Activated T-cell treated with anti-CD3 and anti-CD28 coated beads, Interleukin-2, amount 50 U/mL, for 4 hours (primary cell): ENCODE data around the gene IST1. TPM values are rescaled to one million over a fixed set of nuclear protein-coding genes. Genes with fewer than 3 reads are reported as not detected.
"Not testable (repeated sequence)": the region's sequence is repeated elsewhere in the genome, so short reads cannot be mapped to it uniquely, and the experiment has no call there.

Experiments used
- ATAC-seq, 2 donors: fragments of 200-7000 bp; cut with Tn5 transposase; one replicate each; pipeline ENCODE4 v1.10.0; 2021
- DNase-seq: peaks from one replicate; pipeline ENCODE4 v3.0.0-alpha.2; 2020
- H3K27me3 Mint-ChIP-seq: one replicate; pipeline ENCODE4 v1.8.0; 2021; ENCODE audit warnings: low read depth, mixed read lengths
- H3K36me3 Mint-ChIP-seq: one replicate; pipeline ENCODE4 v1.8.0; 2022; ENCODE audit warnings: mixed read lengths; ENCODE audit not compliant: insufficient read depth
- H3K4me1 Mint-ChIP-seq: one replicate; pipeline ENCODE4 v1.8.0; 2021; ENCODE audit warnings: low read depth, mixed read lengths
- H3K4me3 Mint-ChIP-seq: one replicate; pipeline ENCODE4 v1.8.0; 2021; ENCODE audit warnings: mild to moderate bottlenecking, moderate library complexity, mixed read lengths
- H3K9me3 Mint-ChIP-seq: one replicate; pipeline ENCODE4 v1.8.0; 2021; ENCODE audit warnings: mixed read lengths
- total RNA-seq, 3 donors: library from RNA; stranded (reverse); gene quantifications; one replicate each; pipeline ENCODE4 v1.2.1, GENCODE V29; 2021

Gene IST1
- total RNA-seq, 3 donors from 2014 or later = 149 to 176 (median 158) TPM

DNA sequence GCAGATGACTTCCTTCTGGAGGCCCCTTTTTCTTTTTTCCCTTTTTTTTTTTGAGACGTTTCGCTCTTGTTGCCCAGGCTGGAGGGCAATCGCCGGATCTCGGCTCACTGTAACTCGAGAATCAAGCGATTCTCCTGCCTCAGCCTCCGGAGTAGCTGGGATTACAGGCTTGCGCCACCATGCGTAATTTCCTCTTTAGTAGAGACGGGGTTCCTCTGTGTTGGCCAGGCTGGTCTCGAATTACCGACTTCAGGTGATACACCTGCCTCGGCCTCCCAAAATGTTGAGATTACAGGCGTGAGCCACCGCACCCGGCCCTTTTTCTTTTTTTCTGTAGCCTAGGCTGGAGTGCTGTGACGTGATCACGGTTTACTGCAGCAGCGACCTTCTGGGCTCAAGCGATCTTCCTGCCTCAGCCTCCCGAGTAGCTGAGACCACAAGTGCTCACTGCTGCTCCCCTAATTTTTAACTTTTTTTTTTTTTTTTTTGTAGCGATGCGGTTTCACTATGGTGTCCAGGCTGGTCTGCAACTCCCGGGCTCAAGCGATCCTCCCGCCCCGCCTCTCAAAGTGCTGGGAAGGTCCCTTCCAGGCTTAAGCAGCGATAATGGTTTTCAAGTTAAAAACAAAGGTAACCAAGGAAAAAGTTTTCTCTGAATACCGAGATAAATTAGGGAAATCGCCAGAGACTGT lies 956 bp upstream of the IST1 start:
- H3K27me3 Mint-ChIP-seq = no peaks in the 10 kb centered on the region
- H3K36me3 Mint-ChIP-seq = peaks cover 2% of the 10 kb centered on the region
- ATAC-seq (no peak), DNase-seq (peak; percentile 28)
- H3K9me3 Mint-ChIP-seq = no peaks in the 10 kb centered on the region
- H3K4me1 Mint-ChIP-seq = peaks cover 18% of the 10 kb centered on the region
- H3K4me3 Mint-ChIP-seq = peak overlapping the region; percentile 97

DNA sequence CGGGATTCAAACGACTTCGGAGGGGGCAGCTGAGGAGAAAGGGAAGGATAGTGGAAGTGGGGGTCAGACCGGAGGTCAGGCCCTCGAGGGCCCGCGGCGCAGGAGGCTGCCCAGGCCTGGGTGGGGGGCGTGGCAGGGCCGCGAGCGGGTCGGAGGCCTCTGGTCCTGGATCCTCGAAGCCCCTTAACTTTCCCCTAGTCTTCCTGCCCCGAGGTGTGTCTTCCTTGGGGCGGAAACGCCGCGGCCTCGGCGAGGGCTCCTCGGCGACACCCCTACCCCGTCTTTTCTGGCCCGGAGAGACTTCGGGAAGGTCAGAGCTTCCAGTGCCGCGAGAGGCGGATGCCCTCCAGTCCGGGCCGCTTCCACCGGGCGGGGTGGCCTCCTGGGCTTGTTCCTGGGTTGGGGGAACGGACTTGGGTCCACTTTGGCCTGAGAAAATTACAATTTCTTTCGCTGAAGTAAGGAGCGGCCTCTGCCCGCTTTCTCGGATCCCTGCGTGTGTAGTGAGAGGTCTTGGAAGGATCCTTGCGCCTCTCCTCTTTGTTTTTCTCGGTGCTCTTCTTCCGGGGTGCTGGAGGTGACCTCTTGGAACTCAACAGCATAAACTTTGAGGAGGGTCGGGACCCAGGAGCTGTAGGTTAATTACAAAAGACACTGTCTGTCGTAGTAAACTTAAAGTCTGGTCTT lies 491 bp downstream of the IST1 start:
- ATAC-seq = peak; percentile 34 to 36

DNA sequence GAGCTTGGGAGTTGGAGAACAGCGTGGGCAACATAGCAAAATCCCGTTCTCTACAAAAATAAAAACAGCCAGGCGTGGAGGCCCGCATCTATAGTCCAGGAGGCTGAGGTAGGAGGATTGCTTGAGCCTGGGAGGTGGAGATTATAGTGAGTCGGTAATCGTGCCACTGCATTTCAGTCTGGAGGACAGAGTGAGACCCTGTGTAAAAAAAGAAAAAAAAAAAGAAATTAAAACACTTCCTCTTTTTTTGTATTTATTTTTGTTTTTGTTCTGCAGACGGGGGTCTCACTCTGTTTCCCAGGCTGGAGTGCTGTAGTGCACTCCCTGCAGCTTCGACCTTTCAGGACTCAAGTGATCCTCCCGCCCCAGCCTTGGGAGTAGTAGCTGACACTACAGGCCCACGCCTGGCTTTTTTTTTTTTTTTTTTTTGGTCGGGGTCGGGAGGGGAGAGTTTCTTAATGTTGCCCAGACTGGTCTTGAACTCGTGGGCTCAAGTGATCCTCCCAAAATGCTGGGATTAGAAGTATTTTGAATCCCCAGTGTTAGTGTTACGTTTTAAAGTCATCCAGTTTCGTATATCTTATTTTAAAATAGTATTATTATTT lies 1.5 kb downstream of the IST1 start:
- ATAC-seq (no peak), DNase-seq (no peak)
- Mint-ChIP-seq H3K27me3 (no peaks in the 10 kb centered on the region), H3K36me3 (peaks cover 6% of the 10 kb centered on the region), H3K4me1 (peaks cover 33% of the 10 kb centered on the region), H3K9me3 (no peaks in the 10 kb centered on the region), H3K4me3 (peak overlapping the region; percentile 97)

More for the DNA sequence above, 491 bp downstream of the IST1 start:
- DNase-seq = peak; percentile 17
- Mint-ChIP-seq H3K36me3 (peaks cover 6% of the 10 kb centered on the region), H3K9me3 (no peaks in the 10 kb centered on the region), H3K4me3 (peak overlapping the region; percentile 97), H3K4me1 (peaks cover 25% of the 10 kb centered on the region), H3K27me3 (no peaks in the 10 kb centered on the region)

DNA sequence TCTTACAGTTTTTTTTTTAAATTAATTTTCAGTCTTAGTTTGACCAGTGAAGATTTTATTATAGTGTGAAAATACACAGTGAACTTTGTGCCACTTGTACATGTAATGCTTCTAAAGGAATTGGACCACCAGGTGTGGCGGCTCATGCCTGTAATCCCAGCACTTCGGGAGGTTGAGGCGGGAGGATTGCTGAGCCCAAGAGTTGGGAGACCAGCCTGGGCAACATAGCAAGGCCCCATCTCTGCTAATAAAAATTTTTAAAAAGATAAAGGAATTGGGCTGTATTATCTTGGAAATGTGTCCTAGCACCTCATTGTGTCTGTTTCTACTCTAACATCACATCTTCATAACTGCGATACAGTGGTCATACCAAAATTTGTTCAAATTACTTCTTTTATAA lies 3.8 kb downstream of the IST1 start:
- H3K36me3 Mint-ChIP-seq = peaks cover 7% of the 10 kb centered on the region
- no peaks in the 10 kb centered on the region for H3K9me3 Mint-ChIP-seq
- DNase-seq (no peak), ATAC-seq (no peak)
- no peaks in the 10 kb centered on the region for H3K27me3 Mint-ChIP-seq
- no peak overlapping the region for H3K4me3 Mint-ChIP-seq
- peaks cover 50% of the 10 kb centered on the region for H3K4me1 Mint-ChIP-seq

DNA sequence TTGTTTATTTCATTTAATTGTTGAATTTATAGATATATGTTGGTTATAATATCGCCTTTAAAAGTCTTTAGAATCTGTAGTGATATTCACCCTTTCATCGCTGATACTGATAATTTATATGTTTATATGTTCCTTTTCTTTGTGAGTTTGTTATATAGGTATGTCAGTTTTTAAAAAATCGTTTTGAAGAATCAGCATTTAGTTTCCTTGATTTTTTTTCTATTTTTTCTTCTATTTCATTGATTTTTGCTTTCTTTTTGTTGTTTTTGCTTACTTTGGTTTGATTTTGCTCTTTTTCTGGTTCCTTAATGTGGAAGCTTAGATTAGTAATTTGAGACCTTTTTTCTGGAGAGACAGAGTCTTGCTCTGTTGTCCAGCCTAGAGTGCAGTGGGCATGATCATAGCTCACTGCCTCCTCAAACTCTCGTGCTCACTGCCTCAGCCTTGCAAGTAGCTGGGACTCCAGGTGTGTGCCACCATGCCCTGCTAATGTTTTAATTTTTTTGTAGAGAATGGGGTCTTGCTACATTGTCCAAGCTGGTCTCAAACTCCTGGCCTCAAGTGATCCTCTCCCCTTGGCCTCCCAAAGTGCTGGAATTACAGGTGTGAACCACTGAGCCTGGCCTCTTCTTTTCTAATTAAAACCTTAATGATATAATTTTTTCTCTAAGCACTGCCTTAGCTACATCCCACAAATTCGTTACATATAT lies 7.5 kb downstream of the IST1 start:
- H3K4me1 Mint-ChIP-seq = peaks cover 71% of the 10 kb centered on the region
- H3K36me3 Mint-ChIP-seq = peaks cover 7% of the 10 kb centered on the region
- peak overlapping the region; percentile 35 for H3K4me3 Mint-ChIP-seq
- no peaks in the 10 kb centered on the region for H3K27me3 Mint-ChIP-seq
- no peak for DNase-seq
- H3K9me3 Mint-ChIP-seq = no peaks in the 10 kb centered on the region
- ATAC-seq = no peak

DNA sequence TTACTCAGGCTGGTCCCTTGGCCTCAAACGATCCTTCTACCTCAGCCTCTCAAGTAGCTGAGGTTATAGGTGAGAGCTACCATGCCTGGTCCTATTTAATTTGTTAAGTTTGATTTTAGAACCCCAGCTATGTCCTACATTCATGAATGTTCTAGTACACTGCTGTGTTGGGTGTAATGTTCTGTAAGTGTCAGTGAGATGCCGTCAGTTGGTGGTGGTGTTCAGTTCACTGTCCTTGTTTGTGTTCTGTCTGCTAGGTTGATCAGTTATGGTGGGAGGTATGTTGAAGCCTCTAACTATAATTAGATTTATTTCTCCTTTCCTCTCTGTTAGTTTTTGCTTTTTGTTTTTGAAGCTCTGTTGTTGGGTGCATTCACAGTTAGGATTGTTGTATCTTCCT lies 8.3 kb downstream of the IST1 start:
- peak overlapping the region; percentile 13 for H3K4me3 Mint-ChIP-seq
- no peak for DNase-seq
- peaks cover 74% of the 10 kb centered on the region for H3K4me1 Mint-ChIP-seq
- ATAC-seq = no peak
- H3K36me3 Mint-ChIP-seq = peaks cover 7% of the 10 kb centered on the region
- H3K9me3 Mint-ChIP-seq = no peaks in the 10 kb centered on the region
- no peaks in the 10 kb centered on the region for H3K27me3 Mint-ChIP-seq

DNA sequence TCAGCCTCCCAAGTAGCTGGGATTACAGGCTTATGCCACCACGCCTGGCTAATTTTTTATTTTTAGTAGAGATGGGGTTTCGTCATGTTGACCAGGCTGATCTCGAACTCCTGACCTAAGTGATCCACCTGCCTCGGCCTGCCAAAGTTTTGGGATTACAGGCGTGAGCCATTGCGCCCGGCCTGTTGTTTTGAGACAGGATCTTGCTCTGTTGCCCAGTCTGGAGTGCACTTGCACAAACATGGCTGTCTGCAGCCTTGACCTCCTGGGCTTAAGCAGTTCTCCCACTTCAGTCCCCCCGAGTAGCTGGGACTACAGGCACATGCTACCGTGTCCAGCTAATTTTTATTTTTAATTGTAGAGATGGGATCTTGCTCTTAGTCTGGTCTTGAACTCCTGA lies 8.9 kb downstream of the IST1 start:
- peaks cover 9% of the 10 kb centered on the region for H3K36me3 Mint-ChIP-seq
- no peak for DNase-seq
- H3K9me3 Mint-ChIP-seq = no peaks in the 10 kb centered on the region
- ATAC-seq = no peak
- no peaks in the 10 kb centered on the region for H3K27me3 Mint-ChIP-seq
- no peak overlapping the region for H3K4me3 Mint-ChIP-seq
- H3K4me1 Mint-ChIP-seq = peaks cover 77% of the 10 kb centered on the region

DNA sequence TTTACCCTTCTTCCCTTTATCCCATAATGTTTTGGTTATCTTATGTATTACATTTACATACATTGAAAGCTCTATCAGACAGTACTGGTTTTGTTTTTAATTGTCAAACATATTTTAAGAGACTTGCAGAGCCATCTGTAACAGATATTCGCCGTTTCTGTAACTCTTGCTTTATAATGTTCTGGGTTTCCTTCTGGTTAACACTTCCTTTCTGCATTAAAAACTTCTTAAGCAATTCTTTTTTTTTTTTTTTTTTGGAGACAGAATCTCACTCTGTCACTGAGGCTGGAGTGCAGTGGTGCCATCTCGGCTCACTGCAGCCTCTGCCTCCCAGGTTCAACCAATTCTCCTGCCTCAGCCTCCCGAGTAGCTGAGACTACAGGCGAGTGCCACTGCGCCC lies 10.4 kb downstream of the IST1 start:
- Mint-ChIP-seq H3K4me1 (peaks cover 80% of the 10 kb centered on the region), H3K4me3 (peak overlapping the region; percentile 6)
- not testable (repeated sequence) for H3K9me3 Mint-ChIP-seq, H3K27me3 Mint-ChIP-seq, ATAC-seq, H3K36me3 Mint-ChIP-seq, DNase-seq

DNA sequence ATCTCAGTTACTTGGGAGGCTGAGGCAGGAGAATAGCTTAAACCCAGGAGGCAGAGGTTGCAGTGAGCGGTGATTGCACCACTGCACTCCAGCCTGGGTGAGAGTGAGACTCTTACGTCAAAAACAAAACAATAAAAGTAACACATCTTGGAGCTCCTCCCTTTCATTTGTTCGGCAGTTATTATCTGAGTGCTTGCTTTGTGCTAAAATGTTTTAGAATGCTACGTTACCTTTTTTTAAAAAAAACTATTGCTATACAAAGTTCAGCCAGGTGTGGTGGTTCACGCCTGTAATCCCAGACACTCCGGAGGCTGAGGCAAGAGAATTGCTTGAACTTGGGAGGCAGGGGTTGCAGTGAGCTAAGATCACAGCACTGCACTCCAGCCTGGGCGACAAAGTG lies 15.8 kb downstream of the IST1 start:
- peaks cover 84% of the 10 kb centered on the region for H3K4me1 Mint-ChIP-seq
- DNase-seq (no peak), ATAC-seq (no peak)
- H3K27me3 Mint-ChIP-seq = no peaks in the 10 kb centered on the region
- H3K4me3 Mint-ChIP-seq = no peak overlapping the region
- peaks cover 14% of the 10 kb centered on the region for H3K36me3 Mint-ChIP-seq
- H3K9me3 Mint-ChIP-seq = no peaks in the 10 kb centered on the region

DNA sequence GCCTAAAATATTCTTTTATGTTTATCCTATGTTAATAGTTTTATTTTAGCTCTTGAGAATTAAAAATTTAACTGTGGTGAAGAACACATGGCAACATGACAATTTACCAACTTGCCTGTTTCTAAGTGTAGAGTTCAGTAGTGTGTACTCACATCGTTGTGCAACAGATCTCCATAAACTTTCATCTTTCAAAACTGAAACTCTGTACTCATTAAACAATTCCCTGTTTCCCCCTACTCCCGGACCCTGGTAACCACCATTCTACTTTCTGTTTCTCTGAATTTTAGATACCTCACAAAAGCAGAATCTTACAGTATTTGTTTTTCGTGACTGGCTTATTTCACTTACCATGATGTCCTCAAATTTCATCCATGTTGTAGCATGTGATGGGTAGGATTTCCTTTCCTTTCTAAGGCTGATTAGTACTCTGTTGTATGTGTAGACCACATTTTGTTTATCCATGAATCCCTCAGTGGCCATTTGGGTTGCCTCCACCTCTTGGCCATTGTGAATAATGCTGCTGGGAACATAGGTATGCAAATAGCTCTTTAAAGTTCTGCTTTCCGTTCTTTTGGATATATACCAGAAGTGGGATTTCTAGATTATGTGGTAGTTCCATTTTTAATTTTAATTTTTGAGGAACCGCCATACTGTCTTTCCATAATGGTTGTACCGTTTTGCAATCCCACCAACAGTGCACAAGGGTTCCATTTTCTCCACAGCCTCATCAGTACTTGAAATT lies 17.4 kb downstream of the IST1 start:
- ATAC-seq = no peak
- Mint-ChIP-seq H3K9me3 (no peaks in the 10 kb centered on the region), H3K4me1 (peaks cover 82% of the 10 kb centered on the region), H3K27me3 (no peaks in the 10 kb centered on the region), H3K4me3 (no peak overlapping the region), H3K36me3 (peaks cover 23% of the 10 kb centered on the region)
- no peak for DNase-seq

DNA sequence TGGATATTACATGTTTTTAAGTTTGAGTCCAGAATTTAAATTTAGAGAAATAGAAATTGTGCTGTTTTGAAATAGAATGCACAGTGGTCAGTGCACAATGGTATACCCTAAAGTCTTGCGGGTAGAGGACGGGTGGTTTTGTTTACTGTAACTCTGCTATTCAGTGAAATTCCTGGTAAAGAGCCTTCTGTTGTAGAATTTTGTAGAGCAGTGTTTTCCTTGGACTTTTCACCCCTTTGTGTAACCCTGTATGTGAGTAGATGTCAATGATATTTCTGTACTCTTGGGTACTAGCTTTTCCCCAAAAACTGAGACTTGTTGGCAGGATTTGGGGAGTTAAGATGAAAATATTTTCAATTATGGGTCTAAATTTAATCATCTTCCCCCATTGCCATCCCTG lies 19.5 kb downstream of the IST1 start:
- ATAC-seq = no peak
- Mint-ChIP-seq H3K4me3 (no peak overlapping the region), H3K9me3 (no peaks in the 10 kb centered on the region), H3K4me1 (peaks cover 68% of the 10 kb centered on the region), H3K27me3 (no peaks in the 10 kb centered on the region), H3K36me3 (peaks cover 41% of the 10 kb centered on the region)
- DNase-seq = no peak

DNA sequence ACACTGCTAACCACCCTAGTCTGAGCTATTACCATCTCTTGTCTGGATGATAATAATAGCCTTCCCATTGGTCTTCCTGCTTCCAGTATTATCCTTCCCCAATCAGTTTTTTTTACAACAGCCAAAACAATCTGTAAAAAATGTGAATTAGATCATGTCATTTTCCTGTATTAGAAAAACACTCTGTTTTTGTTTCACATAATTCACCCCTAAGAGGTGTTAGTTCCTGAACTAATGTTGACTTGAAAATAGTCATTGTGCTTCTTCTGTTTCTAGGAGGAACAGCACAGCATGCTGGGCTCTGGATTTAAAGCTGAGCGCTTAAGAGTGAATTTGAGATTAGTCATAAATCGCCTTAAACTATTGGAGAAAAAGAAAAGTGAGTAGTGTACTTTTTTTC lies 20.0 kb downstream of the IST1 start:
- DNase-seq = no peak
- no peak for ATAC-seq
- peaks cover 46% of the 10 kb centered on the region for H3K36me3 Mint-ChIP-seq
- H3K27me3 Mint-ChIP-seq = no peaks in the 10 kb centered on the region
- no peaks in the 10 kb centered on the region for H3K9me3 Mint-ChIP-seq
- H3K4me1 Mint-ChIP-seq = peaks cover 63% of the 10 kb centered on the region
- no peak overlapping the region for H3K4me3 Mint-ChIP-seq

DNA sequence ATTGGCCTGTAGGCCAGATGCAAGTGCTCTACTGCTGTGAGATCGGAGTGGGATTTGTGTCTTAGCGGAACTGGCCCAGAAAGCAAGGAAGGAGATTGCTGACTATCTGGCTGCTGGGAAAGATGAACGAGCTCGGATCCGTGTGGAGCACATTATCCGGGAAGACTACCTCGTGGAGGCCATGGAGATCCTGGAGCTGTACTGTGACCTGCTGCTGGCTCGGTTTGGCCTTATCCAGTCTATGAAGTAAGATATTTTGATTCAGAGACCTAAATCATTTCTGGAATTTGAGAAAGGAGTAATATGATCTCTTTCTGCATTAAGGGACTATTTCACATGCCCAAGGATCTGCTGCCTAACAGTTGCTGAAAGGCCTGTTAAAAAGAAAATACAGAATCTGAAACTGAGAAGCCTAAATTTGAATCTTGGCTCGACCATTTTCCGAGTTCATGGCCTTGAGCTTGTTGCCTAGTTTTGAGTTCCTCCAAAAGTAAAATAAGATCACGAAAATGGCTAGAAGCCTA lies 21.1 kb downstream of the IST1 start:
- Mint-ChIP-seq H3K27me3 (no peaks in the 10 kb centered on the region), H3K4me3 (no peak overlapping the region), H3K36me3 (peaks cover 55% of the 10 kb centered on the region), H3K9me3 (no peaks in the 10 kb centered on the region), H3K4me1 (peaks cover 56% of the 10 kb centered on the region)
- no peak for ATAC-seq
- no peak for DNase-seq

DNA sequence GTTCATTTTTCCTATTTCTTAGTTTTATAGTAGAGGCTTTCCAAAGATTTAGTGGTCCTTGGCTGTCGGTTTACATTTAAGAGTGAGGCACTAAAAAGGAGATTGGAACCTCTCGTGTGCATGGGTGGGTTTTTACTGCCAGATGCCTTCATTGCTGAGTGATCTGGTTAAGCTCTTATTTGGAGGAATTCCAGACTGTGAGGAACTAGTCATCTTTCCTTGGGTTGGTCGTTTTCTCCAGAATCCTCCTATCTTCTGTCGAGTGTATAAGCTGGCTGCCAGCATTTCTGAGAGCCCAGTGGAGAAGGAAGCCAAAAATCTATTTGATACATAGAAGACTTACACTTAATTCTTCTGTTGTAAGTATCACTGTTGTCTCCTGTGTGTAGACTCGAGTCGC lies 22.6 kb downstream of the IST1 start:
- H3K4me1 Mint-ChIP-seq = peaks cover 46% of the 10 kb centered on the region
- peaks cover 63% of the 10 kb centered on the region for H3K36me3 Mint-ChIP-seq
- DNase-seq (no peak), ATAC-seq (no peak)
- no peaks in the 10 kb centered on the region for H3K27me3 Mint-ChIP-seq
- H3K4me3 Mint-ChIP-seq = no peak overlapping the region
- no peaks in the 10 kb centered on the region for H3K9me3 Mint-ChIP-seq
